Measurements from ENCODE around the gene UBL4A.

Gene UBL4A

GRCh38 chrX:154481911-154482601, 4.4 kb downstream of the UBL4A start:
- DNase-seq: no peak

GRCh38 chrX:154481195-154481594, 5.2 kb downstream of the UBL4A start:
- DNase-seq: no peak

GRCh38 chrX:154478728-154479622, 7.4 kb downstream of the UBL4A start, which contains the start of gene LAGE3:
LAGE3 (minus strand) TSS chrX:154479281; CDS start chrX:154478915, 366 bp downstream.
- DNase-seq: peak; percentile 7

- DNase-seq: no peak
Measured at GRCh38 chrX:154477891-154478477, 8.4 kb downstream of the UBL4A start.

- DNase-seq: no peak
Measured at GRCh38 chrX:154476821-154477220, 9.6 kb downstream of the UBL4A start.

GRCh38 chrX:154473683-154474082, 12.7 kb downstream of the UBL4A start:
- DNase-seq: no peak

- DNase-seq: no peak
Measured at GRCh38 chrX:154472685-154473632, 13.5 kb downstream of the UBL4A start.

GRCh38 chrX:154471839-154472684, 14.4 kb downstream of the UBL4A start:
- DNase-seq: no peak

GRCh38 chrX:154470914-154471568, 15.4 kb downstream of the UBL4A start:
- DNase-seq: no peak

- no peak for DNase-seq
Measured at GRCh38 chrX:154470434-154470833, 16.0 kb downstream of the UBL4A start.

- no peak for DNase-seq
Measured at GRCh38 chrX:154469880-154470279, 16.5 kb downstream of the UBL4A start.

- no peak for DNase-seq
Measured at GRCh38 chrX:154469114-154469513, 17.3 kb downstream of the UBL4A start.

GRCh38 chrX:154468217-154468616, 18.2 kb downstream of the UBL4A start:
- no peak for DNase-seq

GRCh38 chrX:154467556-154467955, 18.9 kb downstream of the UBL4A start:
- no peak for DNase-seq

GRCh38 chrX:154466907-154467306, 19.5 kb downstream of the UBL4A start:
- no peak for DNase-seq

GRCh38 chrX:154466036-154466435, 20.4 kb downstream of the UBL4A start:
- no peak for DNase-seq

GRCh38 chrX:154465601-154466000, 20.8 kb downstream of the UBL4A start:
- no peak for DNase-seq

- DNase-seq: no peak
Measured at GRCh38 chrX:154464806-154465365, 21.5 kb downstream of the UBL4A start.

- no peak for DNase-seq
Measured at GRCh38 chrX:154463611-154464220, 22.7 kb downstream of the UBL4A start.

GRCh38 chrX:154462396-154462795, 24.0 kb downstream of the UBL4A start:
- DNase-seq: no peak

Data from NCI-H524 treated with DMSO at 0.1 percent for 48 hours (cell line).